ENCODE results near the gene TSC22D3. TPM values are rescaled to one million over a fixed set of nuclear protein-coding genes. Genes with fewer than 3 reads are reported as not detected.
"Not testable (repeated sequence)": the region's sequence is repeated elsewhere in the genome, so short reads cannot be mapped to it uniquely, and the experiment has no call there.

TSC22D3 gene
- total RNA-seq, 8 experiments from 2014 or later: 5.8 to 95.5 (median 56.0) TPM

DNA sequence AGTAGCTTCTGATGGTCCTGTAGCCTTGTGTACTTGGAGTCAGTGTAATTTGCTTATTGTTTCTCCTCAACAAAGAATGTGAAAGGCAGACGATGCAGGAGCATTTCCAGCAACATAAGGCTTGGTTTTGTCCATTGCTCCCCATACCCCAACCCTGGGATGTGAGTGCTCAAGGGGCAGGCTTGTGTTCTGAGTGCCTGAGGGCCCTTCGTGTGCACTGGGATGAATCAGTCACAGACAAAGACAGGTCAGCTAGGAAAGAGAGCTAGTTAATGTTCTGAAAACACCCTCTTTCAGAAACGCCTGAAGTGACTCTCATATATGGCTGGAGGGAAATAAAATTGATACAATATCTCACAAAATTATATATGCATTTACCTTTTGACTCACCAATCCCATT is 88.1 kb downstream of the TSC22D3 start:
- 0 to 43% (median 28%) methylated on average over 1 to 3 of the region's 3 CpGs; no CpG with 5 or more reads in 5 of the 10 experiments for WGBS, 10 experiments
- H3K27ac ChIP-seq: no peak overlapping the region
- no peak for ATAC-seq (replicated peaks in 6 of 8)
- in situ Hi-C loops (cut with MboI; ENCODE audit: low pct_unique_long_range_greater_than_20kb in 2 of 9, low sequenced_read_pairs in 9 of 9, unreplicated experiment in 9 of 9): no loop called here
- peaks cover 0 to 6% of the 10 kb centered on the region in 2 donors for H3K4me1 ChIP-seq (replicated peaks in 1 of 2)
- no peak overlapping the region for H3K4me3 ChIP-seq

DNA sequence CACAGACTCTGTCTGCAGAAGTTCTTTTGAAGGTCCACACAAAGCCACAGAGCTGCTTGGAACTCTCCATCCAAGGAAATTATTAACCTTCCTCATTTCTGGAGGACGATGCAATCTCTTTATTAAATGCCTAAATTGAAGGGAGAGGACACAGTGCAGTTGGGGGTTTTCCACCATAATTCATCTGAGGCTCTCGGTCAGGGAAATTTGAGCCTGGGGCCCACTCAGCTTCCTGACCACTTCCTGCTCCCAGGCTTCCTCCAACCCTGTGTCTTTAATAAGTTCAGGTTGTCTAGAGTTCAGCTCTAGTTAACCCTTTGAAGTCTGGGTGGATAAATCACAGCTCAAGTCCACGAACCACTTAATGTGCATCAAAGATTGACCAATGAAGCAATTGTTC is 88.8 kb downstream of the TSC22D3 start:
- in situ Hi-C loops (cut with MboI; ENCODE audit: low pct_unique_long_range_greater_than_20kb in 2 of 9, low sequenced_read_pairs in 9 of 9, unreplicated experiment in 9 of 9): no loop called here
- WGBS, 10 experiments: 40 to 69% (median 50%) methylated on average over 1 to 2 of the region's 3 CpGs; no CpG with 5 or more reads in 5 of the 10 experiments
- Histone ChIP-seq H3K4me3 (no peak overlapping the region), H3K4me1 (replicated peaks in 1 of 2) (peaks cover 0 to 6% of the 10 kb centered on the region in 2 donors), H3K27ac (no peak overlapping the region)
- no peak for ATAC-seq (replicated peaks in 6 of 8)

GRCh38 chrX:107686026-107686425 is 89.6 kb downstream of the TSC22D3 start:
- Histone ChIP-seq H3K4me1 (replicated peaks in 1 of 2) (peaks cover 0 to 6% of the 10 kb centered on the region in 2 donors), H3K27ac (no peak overlapping the region), H3K4me3 (no peak overlapping the region)
- in situ Hi-C loops (cut with MboI; ENCODE audit: low pct_unique_long_range_greater_than_20kb in 2 of 9, low sequenced_read_pairs in 9 of 9, unreplicated experiment in 9 of 9): no loop called here
- no peak for ATAC-seq (replicated peaks in 6 of 8)
- no CpG with 5 or more reads among the region's 3 CpGs for WGBS, 10 experiments

- WGBS, 10 experiments: 17 to 61% methylated on average over 1 to 5 of the region's 9 CpGs; no CpG with 5 or more reads in 8 of the 10 experiments
Observed at GRCh38 chrX:107685586-107685985, 90.0 kb downstream of the TSC22D3 start.

GRCh38 chrX:107684956-107685385 is 90.6 kb downstream of the TSC22D3 start:
- Histone ChIP-seq H3K4me3 (no peak overlapping the region), H3K27ac (no peak overlapping the region), H3K4me1 (replicated peaks in 1 of 2) (peaks cover 0 to 6% of the 10 kb centered on the region in 2 donors)
- in situ Hi-C loops (cut with MboI; ENCODE audit: low pct_unique_long_range_greater_than_20kb in 2 of 9, low sequenced_read_pairs in 9 of 9, unreplicated experiment in 9 of 9): no loop called here
- WGBS, 10 experiments: 60 to 67% methylated on average over 1 of the region's 5 CpGs; no CpG with 5 or more reads in 8 of the 10 experiments
- peak in 3 of 8 experiments; percentile 43 to 75 (median 62) for ATAC-seq (replicated peaks in 6 of 8)

More at GRCh38 chrX:107685586-107685985, 90.0 kb downstream of the TSC22D3 start:
- H3K4me3 ChIP-seq; in situ Hi-C loops (cut with MboI; ENCODE audit: low pct_unique_long_range_greater_than_20kb in 2 of 9, low sequenced_read_pairs in 9 of 9, unreplicated experiment in 9 of 9); H3K4me1 ChIP-seq (replicated peaks in 1 of 2); ATAC-seq (replicated peaks in 6 of 8); H3K27ac ChIP-seq: not testable (repeated sequence)

DNA sequence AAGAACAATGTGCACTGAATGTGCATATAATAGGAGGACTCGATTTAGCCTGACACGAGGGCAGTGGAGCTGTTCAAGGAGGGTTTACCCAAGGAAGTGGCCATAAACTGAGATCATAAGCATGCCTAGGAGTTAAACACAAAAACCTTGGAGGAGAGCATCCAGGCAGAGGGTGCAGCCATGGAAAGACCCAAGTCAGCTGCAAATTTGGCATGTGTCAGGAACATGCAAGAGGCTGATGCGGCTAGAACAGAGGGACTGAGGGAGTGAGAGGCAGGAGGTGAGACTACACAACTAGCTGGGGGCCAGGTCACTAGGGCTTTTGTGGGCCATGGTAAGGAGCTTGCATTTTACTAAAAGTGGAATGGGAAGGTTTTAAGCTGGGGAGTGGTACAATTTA is 91.7 kb downstream of the TSC22D3 start:
- in situ Hi-C loops (cut with MboI; ENCODE audit: low pct_unique_long_range_greater_than_20kb in 2 of 9, low sequenced_read_pairs in 9 of 9, unreplicated experiment in 9 of 9): no loop called here
- WGBS, 10 experiments: 0 to 100% (median 32%) methylated on average over 1 to 2 of the region's 3 CpGs; no CpG with 5 or more reads in 4 of the 10 experiments
- Histone ChIP-seq H3K4me1 (replicated peaks in 1 of 2) (peaks cover 0 to 6% of the 10 kb centered on the region in 2 donors), H3K27ac (no peak overlapping the region), H3K4me3 (no peak overlapping the region)
- no peak for ATAC-seq (replicated peaks in 6 of 8)

DNA sequence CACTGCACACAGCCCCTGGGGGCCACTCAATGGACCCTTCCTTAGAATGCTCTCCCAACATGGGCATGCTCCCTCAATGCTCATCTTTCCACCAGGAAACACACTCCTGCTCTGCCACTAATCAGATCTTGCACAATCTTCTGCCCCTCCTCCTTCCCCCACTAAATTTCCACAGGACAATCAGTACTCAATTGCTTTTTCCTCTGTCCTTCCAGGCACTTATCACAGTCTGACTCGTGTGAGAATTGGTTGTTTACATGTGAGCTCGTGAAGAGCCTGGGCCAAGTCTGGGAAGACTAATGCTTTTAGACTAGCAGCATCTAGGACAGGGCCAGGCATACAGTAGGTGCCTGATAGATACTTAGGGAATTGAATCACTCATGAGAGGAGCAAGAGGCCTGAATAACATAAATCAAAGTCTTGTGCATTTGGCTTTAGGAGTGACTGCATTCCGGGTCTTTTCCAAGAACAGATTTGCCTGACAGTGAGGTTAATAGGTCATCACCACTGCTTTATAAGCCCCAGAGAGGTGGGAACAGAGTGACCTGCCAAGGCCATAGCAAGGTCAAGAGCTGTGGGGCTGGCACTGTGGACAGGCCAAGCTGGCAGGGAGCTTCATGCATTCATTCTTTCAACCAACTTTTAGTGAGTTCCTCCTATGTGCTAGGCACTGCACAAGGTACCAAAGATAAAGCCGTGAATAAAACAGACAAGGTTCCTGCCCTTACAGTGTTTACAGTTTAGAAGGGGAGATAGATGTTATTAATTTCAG is 92.3 kb downstream of the TSC22D3 start:
- peak in 4 of 8 experiments; percentile 23 to 47 (median 40) for ATAC-seq (replicated peaks in 6 of 8)
- in situ Hi-C loops (cut with MboI; ENCODE audit: low pct_unique_long_range_greater_than_20kb in 2 of 9, low sequenced_read_pairs in 9 of 9, unreplicated experiment in 9 of 9): no loop called here

GRCh38 chrX:107682256-107682655 is 93.3 kb downstream of the TSC22D3 start:
- in situ Hi-C loops (cut with MboI; ENCODE audit: low pct_unique_long_range_greater_than_20kb in 2 of 9, low sequenced_read_pairs in 9 of 9, unreplicated experiment in 9 of 9): no loop called here
- H3K27ac ChIP-seq: no peak overlapping the region
- WGBS, 10 experiments: 0 to 85% (median 37%) methylated on average over 1 to 2 of the region's 3 CpGs; no CpG with 5 or more reads in 6 of the 10 experiments
- H3K4me1 ChIP-seq (replicated peaks in 1 of 2): peaks cover 2 to 8% of the 10 kb centered on the region in 2 donors
- ATAC-seq (replicated peaks in 6 of 8): no peak
- H3K4me3 ChIP-seq: no peak overlapping the region

More for the DNA sequence above, 92.3 kb downstream of the TSC22D3 start:
- WGBS, 10 experiments: 20 to 100% (median 41%) methylated on average over 1 to 4 of the region's 4 CpGs; no CpG with 5 or more reads in 5 of the 10 experiments
- Histone ChIP-seq H3K27ac (no peak overlapping the region), H3K4me3 (no peak overlapping the region), H3K4me1 (replicated peaks in 1 of 2) (peaks cover 0 to 6% of the 10 kb centered on the region in 2 donors)

DNA sequence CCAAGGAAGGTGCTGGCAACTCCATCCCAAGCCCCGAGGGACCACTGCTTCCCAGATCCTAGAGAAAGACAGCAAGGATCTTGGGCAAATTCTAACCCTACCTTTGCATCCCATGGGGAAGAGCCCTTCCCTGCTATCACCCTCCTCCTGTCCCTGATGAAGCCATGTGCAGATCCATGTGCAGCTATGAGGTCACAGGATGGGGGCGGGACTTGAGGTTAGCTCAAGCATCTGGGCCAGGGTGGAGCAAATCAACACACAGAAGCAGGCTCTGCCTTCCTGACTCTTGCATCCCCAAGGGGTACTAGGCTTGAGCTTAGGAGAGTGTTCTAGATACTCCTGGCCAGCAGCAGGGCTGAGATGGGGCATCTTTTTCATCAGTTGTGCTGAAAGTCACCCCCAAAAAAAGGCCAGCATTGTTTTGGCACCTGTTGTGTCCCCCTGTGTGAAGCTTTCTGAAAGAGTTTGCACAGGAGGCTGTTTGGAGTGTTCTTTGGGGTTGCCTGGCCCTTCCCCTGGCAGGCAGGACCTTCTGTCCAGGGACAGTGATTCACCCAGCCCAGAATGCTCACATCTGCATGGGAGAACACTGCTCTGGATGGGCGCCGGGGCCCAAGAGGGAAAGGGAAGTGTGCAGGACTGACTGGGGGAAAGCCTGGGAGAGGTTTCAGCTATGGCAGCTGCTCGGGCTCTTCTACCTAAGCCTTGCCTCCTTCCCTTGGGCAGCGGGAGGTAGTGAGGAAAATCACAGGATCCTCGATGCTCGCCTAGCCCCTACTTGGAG is 96.4 kb downstream of the TSC22D3 start:
- Histone ChIP-seq H3K4me1 (replicated peaks in 1 of 2) (peaks cover 22 to 30% of the 10 kb centered on the region in 2 donors), H3K27ac (no peak overlapping the region), H3K4me3 (no peak overlapping the region)
- ATAC-seq (replicated peaks in 6 of 8): peak in 4 of 8 experiments; percentile 9 to 37 (median 26)
- in situ Hi-C loops (cut with MboI; ENCODE audit: low pct_unique_long_range_greater_than_20kb in 2 of 9, low sequenced_read_pairs in 9 of 9, unreplicated experiment in 9 of 9): no loop called here
- 20 to 49% methylated on average over 1 to 6 of the region's 8 CpGs; no CpG with 5 or more reads in 8 of the 10 experiments for WGBS, 10 experiments

- in situ Hi-C loops (cut with MboI; ENCODE audit: low pct_unique_long_range_greater_than_20kb in 2 of 9, low sequenced_read_pairs in 9 of 9, unreplicated experiment in 9 of 9): no loop called here
- peaks cover 26 to 38% of the 10 kb centered on the region in 2 donors for H3K4me1 ChIP-seq (replicated peaks in 1 of 2)
Observed at GRCh38 chrX:107677909-107678308, 97.7 kb downstream of the TSC22D3 start.

GRCh38 chrX:107677501-107677901 is 98.1 kb downstream of the TSC22D3 start:
- WGBS, 10 experiments: 7 to 100% (median 60%) methylated on average over 1 to 5 of the region's 10 CpGs; no CpG with 5 or more reads in 5 of the 10 experiments
- in situ Hi-C loops (cut with MboI; ENCODE audit: low pct_unique_long_range_greater_than_20kb in 2 of 9, low sequenced_read_pairs in 9 of 9, unreplicated experiment in 9 of 9): no loop called here
- Histone ChIP-seq H3K27ac (no peak overlapping the region), H3K4me3 (no peak overlapping the region), H3K4me1 (replicated peaks in 1 of 2) (peaks cover 26 to 38% of the 10 kb centered on the region in 2 donors)
- no peak for ATAC-seq (replicated peaks in 6 of 8)

More at GRCh38 chrX:107677909-107678308, 97.7 kb downstream of the TSC22D3 start:
- ATAC-seq (replicated peaks in 6 of 8): no peak
- Histone ChIP-seq H3K4me3 (no peak overlapping the region), H3K27ac (no peak overlapping the region)
- 17 to 54% methylated on average over 1 to 3 of the region's 4 CpGs; no CpG with 5 or more reads in 8 of the 10 experiments for WGBS, 10 experiments

- peaks cover 26 to 38% of the 10 kb centered on the region in 2 donors for H3K4me1 ChIP-seq (replicated peaks in 1 of 2)
- in situ Hi-C loops (cut with MboI; ENCODE audit: low pct_unique_long_range_greater_than_20kb in 2 of 9, low sequenced_read_pairs in 9 of 9, unreplicated experiment in 9 of 9): no loop called here
- WGBS, 10 experiments: 21 to 100% (median 53%) methylated on average over 1 to 4 of the region's 30 CpGs; no CpG with 5 or more reads in 6 of the 10 experiments
- no peak overlapping the region for H3K27ac ChIP-seq
- ATAC-seq (replicated peaks in 6 of 8): peak in 7 of 8 experiments; percentile 20 to 79 (median 72)
- H3K4me3 ChIP-seq: no peak overlapping the region
Observed at GRCh38 chrX:107676559-107677378, 98.8 kb downstream of the TSC22D3 start.
